T-helper 2 cell treated with Interferon-gamma antibody and Interleukin-4, amounts not matched to agents 5 μg/mL and 100 μg/mL, for 36 hours (primary cell): ENCODE measurements around the gene SLC25A33.
A peak's percentile ranks its signal among the peaks of the same experiment; 100 is the strongest.

ENCODE experiments used
- DNase-seq: peaks from one replicate; pipeline ENCODE4 v3.0.0; 2021; ENCODE audit warnings: low spot score
- H3K27ac Mint-ChIP-seq: one replicate; pipeline ENCODE4 v1.8.0; 2021; ENCODE audit warnings: mild to moderate bottlenecking, mixed read lengths
- H3K27me3 Mint-ChIP-seq: one replicate; pipeline ENCODE4 v1.8.0; 2021; ENCODE audit warnings: low read depth, mixed read lengths
- H3K36me3 Mint-ChIP-seq: one replicate; pipeline ENCODE4 v1.8.0; 2021; ENCODE audit warnings: low read depth, mixed read lengths
- H3K4me1 Mint-ChIP-seq: one replicate; pipeline ENCODE4 v1.8.0; 2021; ENCODE audit warnings: low read depth, mixed read lengths
- H3K4me3 Mint-ChIP-seq: one replicate; pipeline ENCODE4 v1.8.0; 2022; ENCODE audit warnings: mild to moderate bottlenecking, moderate library complexity, mixed read lengths
- H3K9me3 Mint-ChIP-seq: one replicate; pipeline ENCODE4 v1.8.0; 2021; ENCODE audit warnings: mixed read lengths

Gene SLC25A33

DNA sequence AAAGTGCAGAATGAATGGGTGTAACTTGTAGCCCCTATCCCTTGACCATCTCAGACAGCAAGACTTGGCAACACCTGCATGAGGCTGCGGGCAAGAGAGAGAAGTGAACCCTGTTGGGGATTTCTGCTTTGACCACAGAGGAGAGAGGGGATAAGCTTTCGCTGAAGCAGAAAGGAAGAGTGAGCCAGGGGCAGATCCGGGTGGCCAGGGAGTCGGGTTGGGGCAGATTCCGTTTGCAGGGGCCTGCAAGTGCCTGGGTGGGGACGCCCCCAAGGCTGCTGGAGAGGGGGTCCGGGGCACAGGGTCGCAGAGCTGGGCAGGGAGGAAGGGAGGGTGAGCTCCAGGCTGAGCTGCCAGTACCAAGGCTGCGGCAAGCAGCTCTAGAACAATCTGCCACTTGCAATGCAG lies 86.9 kb downstream of the SLC25A33 start:
- H3K27me3 Mint-ChIP-seq = peaks cover 6% of the 10 kb centered on the region
- peak; percentile 17 for DNase-seq
- peaks cover 36% of the 10 kb centered on the region for H3K4me1 Mint-ChIP-seq
- H3K36me3 Mint-ChIP-seq = peaks cover 12% of the 10 kb centered on the region
- H3K27ac Mint-ChIP-seq = peak overlapping the region; percentile 78
- no peaks in the 10 kb centered on the region for H3K9me3 Mint-ChIP-seq
- H3K4me3 Mint-ChIP-seq = peak overlapping the region; percentile 89

DNA sequence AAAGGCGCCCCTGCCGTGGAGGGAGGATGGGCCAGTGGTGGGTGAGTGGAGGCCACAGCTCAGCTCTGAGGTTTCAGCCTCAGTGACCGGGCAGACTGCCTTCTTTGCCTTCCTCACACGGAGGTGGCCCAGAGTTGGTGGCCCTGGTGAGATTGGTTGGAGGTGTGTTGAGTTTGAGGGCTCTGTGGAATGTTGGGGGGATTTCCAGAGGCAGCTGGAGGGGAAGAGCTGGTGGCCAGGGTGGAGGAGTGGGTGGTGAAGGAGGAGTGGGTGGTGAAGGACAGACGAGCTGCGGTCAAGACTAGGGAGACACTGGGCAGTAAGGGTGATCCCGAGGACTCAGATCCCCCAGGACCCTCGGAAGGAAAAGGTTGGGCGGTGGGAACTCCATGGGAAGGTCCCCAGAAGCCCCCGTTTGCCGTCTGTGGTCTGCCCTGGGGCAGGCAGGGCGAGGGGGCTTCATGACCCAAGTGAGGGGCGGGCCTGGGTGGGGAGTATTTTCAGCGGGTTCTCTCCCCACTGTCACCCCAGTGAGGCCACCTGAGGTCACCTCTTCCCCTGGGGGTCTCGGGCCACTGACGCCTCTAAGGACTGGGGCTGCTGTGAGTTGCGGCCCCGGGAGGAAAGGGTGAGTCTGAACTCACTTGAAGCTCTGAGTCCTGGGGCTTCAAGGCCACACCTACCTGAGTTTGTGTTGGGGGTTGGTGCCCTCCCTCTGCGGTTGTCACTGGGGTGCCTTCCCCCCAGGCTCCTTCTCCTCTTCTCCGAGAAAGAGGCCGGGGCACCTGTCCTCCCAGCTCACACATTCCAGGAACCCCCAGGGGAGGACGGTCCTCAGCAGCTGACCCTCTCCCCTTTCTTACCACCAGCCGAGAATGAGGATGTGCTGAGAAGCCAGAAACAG lies 89.5 kb downstream of the SLC25A33 start:
- Mint-ChIP-seq H3K27me3 (peaks cover 4% of the 10 kb centered on the region), H3K4me1 (peaks cover 55% of the 10 kb centered on the region), H3K9me3 (no peaks in the 10 kb centered on the region), H3K27ac (peak overlapping the region; percentile 97), H3K4me3 (peak overlapping the region; percentile 94), H3K36me3 (peaks cover 34% of the 10 kb centered on the region)
- DNase-seq = peak; percentile 82

- peak overlapping the region; percentile 97 for H3K27ac Mint-ChIP-seq
- H3K9me3 Mint-ChIP-seq = no peaks in the 10 kb centered on the region
- peak overlapping the region; percentile 94 for H3K4me3 Mint-ChIP-seq
- peak; percentile 86 for DNase-seq
- H3K27me3 Mint-ChIP-seq = no peaks in the 10 kb centered on the region
- H3K36me3 Mint-ChIP-seq = peaks cover 43% of the 10 kb centered on the region
- H3K4me1 Mint-ChIP-seq = peaks cover 52% of the 10 kb centered on the region
These were observed 90.4 kb downstream of the SLC25A33 start for GRCh38 chr1:9629445-9630201.

DNA sequence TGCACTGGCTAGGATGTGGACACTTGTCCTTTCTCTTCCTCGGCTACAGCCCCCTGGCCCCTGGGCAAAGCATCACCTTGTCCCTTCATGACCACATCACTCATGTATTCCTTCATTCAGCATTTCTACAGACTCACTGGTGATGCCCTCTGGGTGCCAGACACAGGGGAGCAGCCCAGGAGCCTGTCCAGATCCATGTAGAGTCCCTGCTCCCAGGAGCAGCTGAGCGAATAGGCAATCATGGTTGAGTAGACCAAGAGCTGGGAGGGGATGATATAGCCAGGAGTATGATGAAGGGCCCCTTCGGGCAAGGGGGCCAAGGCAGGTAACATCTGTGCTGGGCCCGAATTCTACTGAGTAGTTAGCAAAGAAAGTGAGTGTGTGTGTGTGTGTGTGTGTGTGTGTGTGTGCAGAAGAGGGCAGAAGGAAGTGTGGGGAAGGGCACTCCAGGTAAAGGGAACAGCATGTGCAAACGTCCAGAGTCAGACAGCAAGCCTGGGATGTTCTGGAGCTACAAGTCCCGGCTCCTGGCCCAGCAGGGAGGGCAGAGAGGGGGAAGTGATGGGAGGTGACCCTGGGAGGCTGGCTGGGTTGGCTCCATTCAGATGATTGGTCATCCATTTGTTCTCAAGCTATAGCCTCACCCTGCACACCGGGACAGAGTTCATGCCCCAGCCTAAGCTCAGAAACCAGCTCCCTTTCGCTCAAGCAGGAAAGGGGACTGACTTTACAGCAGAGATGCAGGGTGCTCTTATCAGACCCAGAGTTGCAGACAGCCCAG lies 91.3 kb downstream of the SLC25A33 start:
- Mint-ChIP-seq H3K4me1 (peaks cover 60% of the 10 kb centered on the region), H3K36me3 (peaks cover 52% of the 10 kb centered on the region), H3K9me3 (no peaks in the 10 kb centered on the region), H3K4me3 (peak overlapping the region; percentile 94), H3K27ac (peak overlapping the region; percentile 97), H3K27me3 (no peaks in the 10 kb centered on the region)
- DNase-seq = peak; percentile 26

DNA sequence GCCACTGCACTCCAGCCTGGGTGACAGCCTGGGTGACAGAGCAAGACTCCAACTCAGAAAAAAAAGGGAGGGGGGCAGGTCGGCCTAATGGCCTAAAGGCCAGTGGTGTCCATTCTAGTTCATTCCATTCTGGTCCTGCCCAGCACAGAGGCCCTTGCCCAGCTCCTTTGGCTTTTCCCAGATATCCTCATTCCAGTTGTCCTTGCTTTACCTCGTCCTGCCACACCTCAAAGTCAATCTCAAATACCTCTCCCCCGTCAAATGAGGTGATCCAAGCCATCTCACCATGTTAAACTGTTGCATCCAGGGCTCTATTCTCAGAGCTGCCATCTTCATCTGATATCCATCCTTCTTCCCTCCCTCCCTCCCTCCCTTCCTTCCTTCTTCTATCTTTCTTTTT lies 92.3 kb downstream of the SLC25A33 start:
- Mint-ChIP-seq H3K27me3 (no peaks in the 10 kb centered on the region), H3K4me3 (peak overlapping the region; percentile 94), H3K4me1 (peaks cover 55% of the 10 kb centered on the region), H3K27ac (peak overlapping the region; percentile 72), H3K9me3 (no peaks in the 10 kb centered on the region), H3K36me3 (peaks cover 62% of the 10 kb centered on the region)
- no peak for DNase-seq

GRCh38 chr1:9633493-9633892 lies 94.2 kb downstream of the SLC25A33 start:
- DNase-seq = no peak
- H3K27me3 Mint-ChIP-seq = no peaks in the 10 kb centered on the region
- peaks cover 76% of the 10 kb centered on the region for H3K36me3 Mint-ChIP-seq
- peak overlapping the region; percentile 94 for H3K4me3 Mint-ChIP-seq
- peaks cover 6% of the 10 kb centered on the region for H3K9me3 Mint-ChIP-seq
- peaks cover 46% of the 10 kb centered on the region for H3K4me1 Mint-ChIP-seq
- no peak overlapping the region for H3K27ac Mint-ChIP-seq

- Mint-ChIP-seq H3K4me1 (peaks cover 46% of the 10 kb centered on the region), H3K9me3 (peaks cover 6% of the 10 kb centered on the region), H3K36me3 (peaks cover 83% of the 10 kb centered on the region), H3K4me3 (no peak overlapping the region), H3K27ac (peak overlapping the region; percentile 31), H3K27me3 (no peaks in the 10 kb centered on the region)
- no peak for DNase-seq
These were observed 95.3 kb downstream of the SLC25A33 start for GRCh38 chr1:9634582-9634981.
